ENCODE results near the gene LTBP2.

The LTBP2 gene

DNA sequence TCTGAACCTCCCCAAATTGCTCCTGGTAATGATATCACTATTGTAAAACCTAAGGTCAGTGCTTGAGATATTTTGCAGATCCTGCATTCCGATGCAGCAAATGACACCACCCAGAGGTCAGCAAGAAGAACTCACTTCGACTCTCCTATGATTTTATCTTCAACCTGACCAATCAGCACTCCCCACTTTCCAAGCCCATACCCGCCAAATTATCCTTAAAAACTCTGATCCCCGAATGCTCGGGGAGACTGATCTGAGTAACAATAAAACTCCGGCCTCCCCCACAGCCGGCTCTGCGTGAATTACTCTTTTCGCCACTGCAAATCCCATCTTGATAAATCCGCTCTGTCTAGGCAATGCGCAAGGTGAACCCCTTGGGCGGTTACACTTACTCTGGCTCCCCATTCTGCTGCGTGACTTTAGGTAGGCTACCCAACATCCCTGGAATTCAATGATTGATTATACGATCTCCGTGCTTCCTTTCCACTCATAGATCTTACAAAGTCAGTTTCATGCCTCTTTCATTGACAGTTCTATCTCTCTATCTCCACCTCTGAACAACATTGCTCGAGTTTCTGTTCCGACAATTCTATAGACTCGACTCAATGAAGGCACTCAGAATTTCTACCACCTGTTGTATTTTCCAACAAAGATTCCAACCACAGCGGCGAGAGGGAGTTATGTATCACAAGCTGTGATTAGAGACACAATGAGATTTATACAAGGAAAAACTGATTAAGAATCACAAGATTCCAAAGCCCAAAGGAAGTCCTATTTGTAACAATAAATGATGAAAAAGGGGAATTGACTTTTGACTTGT lies 119.9 kb downstream of the LTBP2 start (continued):
- TF ChIP-seq, protein P1, sequence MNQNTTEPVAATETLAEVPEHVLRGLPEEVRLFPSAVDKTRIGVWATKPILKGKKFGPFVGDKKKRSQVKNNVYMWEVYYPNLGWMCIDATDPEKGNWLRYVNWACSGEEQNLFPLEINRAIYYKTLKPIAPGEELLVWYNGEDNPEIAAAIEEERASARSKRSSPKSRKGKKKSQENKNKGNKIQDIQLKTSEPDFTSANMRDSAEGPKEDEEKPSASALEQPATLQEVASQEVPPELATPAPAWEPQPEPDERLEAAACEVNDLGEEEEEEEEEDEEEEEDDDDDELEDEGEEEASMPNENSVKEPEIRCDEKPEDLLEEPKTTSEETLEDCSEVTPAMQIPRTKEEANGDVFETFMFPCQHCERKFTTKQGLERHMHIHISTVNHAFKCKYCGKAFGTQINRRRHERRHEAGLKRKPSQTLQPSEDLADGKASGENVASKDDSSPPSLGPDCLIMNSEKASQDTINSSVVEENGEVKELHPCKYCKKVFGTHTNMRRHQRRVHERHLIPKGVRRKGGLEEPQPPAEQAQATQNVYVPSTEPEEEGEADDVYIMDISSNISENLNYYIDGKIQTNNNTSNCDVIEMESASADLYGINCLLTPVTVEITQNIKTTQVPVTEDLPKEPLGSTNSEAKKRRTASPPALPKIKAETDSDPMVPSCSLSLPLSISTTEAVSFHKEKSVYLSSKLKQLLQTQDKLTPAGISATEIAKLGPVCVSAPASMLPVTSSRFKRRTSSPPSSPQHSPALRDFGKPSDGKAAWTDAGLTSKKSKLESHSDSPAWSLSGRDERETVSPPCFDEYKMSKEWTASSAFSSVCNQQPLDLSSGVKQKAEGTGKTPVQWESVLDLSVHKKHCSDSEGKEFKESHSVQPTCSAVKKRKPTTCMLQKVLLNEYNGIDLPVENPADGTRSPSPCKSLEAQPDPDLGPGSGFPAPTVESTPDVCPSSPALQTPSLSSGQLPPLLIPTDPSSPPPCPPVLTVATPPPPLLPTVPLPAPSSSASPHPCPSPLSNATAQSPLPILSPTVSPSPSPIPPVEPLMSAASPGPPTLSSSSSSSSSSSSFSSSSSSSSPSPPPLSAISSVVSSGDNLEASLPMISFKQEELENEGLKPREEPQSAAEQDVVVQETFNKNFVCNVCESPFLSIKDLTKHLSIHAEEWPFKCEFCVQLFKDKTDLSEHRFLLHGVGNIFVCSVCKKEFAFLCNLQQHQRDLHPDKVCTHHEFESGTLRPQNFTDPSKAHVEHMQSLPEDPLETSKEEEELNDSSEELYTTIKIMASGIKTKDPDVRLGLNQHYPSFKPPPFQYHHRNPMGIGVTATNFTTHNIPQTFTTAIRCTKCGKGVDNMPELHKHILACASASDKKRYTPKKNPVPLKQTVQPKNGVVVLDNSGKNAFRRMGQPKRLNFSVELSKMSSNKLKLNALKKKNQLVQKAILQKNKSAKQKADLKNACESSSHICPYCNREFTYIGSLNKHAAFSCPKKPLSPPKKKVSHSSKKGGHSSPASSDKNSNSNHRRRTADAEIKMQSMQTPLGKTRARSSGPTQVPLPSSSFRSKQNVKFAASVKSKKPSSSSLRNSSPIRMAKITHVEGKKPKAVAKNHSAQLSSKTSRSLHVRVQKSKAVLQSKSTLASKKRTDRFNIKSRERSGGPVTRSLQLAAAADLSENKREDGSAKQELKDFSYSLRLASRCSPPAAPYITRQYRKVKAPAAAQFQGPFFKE (tag by site-specific recombination; IDR thresholded peaks at IDR 0.05; ENCODE audit: borderline replicate concordance), result no peak
- no peak for TF ChIP-seq ZNF658 (tag by site-specific recombination; IDR thresholded peaks at IDR 0.05)

DNA sequence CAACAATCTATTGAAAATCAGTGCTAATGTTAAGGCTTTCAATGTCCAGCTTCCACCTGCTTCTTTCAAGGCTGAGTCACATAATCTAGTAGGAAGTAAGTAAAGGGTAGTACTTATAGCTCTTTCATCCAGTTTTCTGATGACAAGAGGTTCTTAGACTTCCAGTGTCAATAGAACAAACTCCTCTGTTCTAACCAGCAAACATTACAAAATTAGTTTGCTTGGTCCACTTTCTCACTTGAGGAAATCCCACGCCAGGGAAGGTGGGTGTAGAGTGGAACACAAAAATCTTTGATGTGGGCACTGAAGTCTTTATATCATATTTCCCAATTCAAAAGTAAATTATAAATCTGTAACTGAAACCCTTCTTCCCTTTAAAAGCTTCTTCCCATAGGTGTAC lies 121.6 kb downstream of the LTBP2 start:
- no peaks in the 10 kb centered on the region for H3K9me3 ChIP-seq (ENCODE audit: control insufficient read depth, insufficient read depth, low read depth, low read length)
- ChIA-PET CTCF (interaction anchor here (0.9 kb wide), 1 partner anchor 41 kb away, joined by 4 read pairs; no protein-coding TSS in a partner anchor), POLR2A (interaction anchor here (0.5 to 1.0 kb wide), 2 partner anchors 11 to 200 kb away, joined by 3 to 4 read pairs; no protein-coding TSS in a partner anchor)
- TF ChIP-seq, protein P2, sequence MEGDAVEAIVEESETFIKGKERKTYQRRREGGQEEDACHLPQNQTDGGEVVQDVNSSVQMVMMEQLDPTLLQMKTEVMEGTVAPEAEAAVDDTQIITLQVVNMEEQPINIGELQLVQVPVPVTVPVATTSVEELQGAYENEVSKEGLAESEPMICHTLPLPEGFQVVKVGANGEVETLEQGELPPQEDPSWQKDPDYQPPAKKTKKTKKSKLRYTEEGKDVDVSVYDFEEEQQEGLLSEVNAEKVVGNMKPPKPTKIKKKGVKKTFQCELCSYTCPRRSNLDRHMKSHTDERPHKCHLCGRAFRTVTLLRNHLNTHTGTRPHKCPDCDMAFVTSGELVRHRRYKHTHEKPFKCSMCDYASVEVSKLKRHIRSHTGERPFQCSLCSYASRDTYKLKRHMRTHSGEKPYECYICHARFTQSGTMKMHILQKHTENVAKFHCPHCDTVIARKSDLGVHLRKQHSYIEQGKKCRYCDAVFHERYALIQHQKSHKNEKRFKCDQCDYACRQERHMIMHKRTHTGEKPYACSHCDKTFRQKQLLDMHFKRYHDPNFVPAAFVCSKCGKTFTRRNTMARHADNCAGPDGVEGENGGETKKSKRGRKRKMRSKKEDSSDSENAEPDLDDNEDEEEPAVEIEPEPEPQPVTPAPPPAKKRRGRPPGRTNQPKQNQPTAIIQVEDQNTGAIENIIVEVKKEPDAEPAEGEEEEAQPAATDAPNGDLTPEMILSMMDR (tag by site-specific recombination; IDR thresholded peaks at IDR 0.05), result no peak
- TF ChIP-seq RBAK (tag by site-specific recombination; IDR thresholded peaks at IDR 0.05) (no peak), KLF7 (tag by site-specific recombination; IDR thresholded peaks at IDR 0.05; ENCODE audit: borderline replicate concordance) (no peak), ZNF10 (tag by site-specific recombination; IDR thresholded peaks at IDR 0.05) (no peak), ZNF211 (tag by site-specific recombination; IDR thresholded peaks at IDR 0.05; ENCODE audit: low read depth) (no peak), ZNF677 (tag by site-specific recombination; IDR thresholded peaks at IDR 0.05) (no peak)
- TF ChIP-seq, protein P3, sequence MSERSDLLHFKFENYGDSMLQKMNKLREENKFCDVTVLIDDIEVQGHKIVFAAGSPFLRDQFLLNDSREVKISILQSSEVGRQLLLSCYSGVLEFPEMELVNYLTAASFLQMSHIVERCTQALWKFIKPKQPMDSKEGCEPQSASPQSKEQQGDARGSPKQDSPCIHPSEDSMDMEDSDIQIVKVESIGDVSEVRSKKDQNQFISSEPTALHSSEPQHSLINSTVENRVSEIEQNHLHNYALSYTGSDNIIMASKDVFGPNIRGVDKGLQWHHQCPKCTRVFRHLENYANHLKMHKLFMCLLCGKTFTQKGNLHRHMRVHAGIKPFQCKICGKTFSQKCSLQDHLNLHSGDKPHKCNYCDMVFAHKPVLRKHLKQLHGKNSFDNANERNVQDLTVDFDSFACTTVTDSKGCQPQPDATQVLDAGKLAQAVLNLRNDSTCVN (tag by site-specific recombination; optimal IDR thresholded peaks at IDR 0.05), result no peak
- TF ChIP-seq, protein P4, sequence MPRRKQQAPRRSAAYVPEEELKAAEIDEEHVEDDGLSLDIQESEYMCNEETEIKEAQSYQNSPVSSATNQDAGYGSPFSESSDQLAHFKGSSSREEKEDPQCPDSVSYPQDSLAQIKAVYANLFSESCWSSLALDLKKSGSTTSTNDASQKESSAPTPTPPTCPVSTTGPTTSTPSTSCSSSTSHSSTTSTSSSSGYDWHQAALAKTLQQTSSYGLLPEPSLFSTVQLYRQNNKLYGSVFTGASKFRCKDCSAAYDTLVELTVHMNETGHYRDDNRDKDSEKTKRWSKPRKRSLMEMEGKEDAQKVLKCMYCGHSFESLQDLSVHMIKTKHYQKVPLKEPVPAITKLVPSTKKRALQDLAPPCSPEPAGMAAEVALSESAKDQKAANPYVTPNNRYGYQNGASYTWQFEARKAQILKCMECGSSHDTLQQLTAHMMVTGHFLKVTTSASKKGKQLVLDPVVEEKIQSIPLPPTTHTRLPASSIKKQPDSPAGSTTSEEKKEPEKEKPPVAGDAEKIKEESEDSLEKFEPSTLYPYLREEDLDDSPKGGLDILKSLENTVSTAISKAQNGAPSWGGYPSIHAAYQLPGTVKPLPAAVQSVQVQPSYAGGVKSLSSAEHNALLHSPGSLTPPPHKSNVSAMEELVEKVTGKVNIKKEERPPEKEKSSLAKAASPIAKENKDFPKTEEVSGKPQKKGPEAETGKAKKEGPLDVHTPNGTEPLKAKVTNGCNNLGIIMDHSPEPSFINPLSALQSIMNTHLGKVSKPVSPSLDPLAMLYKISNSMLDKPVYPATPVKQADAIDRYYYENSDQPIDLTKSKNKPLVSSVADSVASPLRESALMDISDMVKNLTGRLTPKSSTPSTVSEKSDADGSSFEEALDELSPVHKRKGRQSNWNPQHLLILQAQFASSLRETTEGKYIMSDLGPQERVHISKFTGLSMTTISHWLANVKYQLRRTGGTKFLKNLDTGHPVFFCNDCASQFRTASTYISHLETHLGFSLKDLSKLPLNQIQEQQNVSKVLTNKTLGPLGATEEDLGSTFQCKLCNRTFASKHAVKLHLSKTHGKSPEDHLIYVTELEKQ (tag by site-specific recombination; IDR thresholded peaks at IDR 0.05; ENCODE audit: borderline replicate concordance), result no peak
- TF ChIP-seq, protein P5, sequence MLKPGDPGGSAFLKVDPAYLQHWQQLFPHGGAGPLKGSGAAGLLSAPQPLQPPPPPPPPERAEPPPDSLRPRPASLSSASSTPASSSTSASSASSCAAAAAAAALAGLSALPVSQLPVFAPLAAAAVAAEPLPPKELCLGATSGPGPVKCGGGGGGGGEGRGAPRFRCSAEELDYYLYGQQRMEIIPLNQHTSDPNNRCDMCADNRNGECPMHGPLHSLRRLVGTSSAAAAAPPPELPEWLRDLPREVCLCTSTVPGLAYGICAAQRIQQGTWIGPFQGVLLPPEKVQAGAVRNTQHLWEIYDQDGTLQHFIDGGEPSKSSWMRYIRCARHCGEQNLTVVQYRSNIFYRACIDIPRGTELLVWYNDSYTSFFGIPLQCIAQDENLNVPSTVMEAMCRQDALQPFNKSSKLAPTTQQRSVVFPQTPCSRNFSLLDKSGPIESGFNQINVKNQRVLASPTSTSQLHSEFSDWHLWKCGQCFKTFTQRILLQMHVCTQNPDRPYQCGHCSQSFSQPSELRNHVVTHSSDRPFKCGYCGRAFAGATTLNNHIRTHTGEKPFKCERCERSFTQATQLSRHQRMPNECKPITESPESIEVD (tag by site-specific recombination; IDR thresholded peaks at IDR 0.05), result no peak
- peaks cover 31% of the 10 kb centered on the region for H3K4me1 ChIP-seq (ENCODE audit: control insufficient read depth, insufficient read depth, low read length)
- H3K27ac ChIP-seq (ENCODE audit: extremely low read depth, low read depth, low read length), result no peak overlapping the region
- peaks cover 0 to 8% of the 10 kb centered on the region in 2 experiments; a peak in 1 of 3 replicates for H3K36me3 ChIP-seq (ENCODE audit: control insufficient read depth in 2 of 2, insufficient read depth in 1 of 2, low read length in 2 of 2)
- no peak overlapping the region for H3K4me3 ChIP-seq (ENCODE audit: low read depth, low read length)
